Osteocyte (in vitro differentiated cells): Measurements from ENCODE around the gene ANGPT4. TPM values are rescaled to one million over a fixed set of nuclear protein-coding genes. Genes with fewer than 3 reads are reported as not detected.

Experiments used
- DNase-seq: peaks from one replicate; pipeline ENCODE4 v3.0.0; 2021; ENCODE audit warnings: mixed read lengths; ENCODE audit not compliant: unreplicated experiment; ENCODE audit errors: extremely low spot score
- H3K27ac Mint-ChIP-seq: one replicate; pipeline ENCODE4 v1.8.0; 2021; ENCODE audit warnings: mild to moderate bottlenecking, mixed read lengths; ENCODE audit not compliant: unreplicated experiment
- H3K27me3 Mint-ChIP-seq: one replicate; pipeline ENCODE4 v1.8.0; 2021; ENCODE audit warnings: mixed read lengths; ENCODE audit not compliant: unreplicated experiment
- H3K36me3 Mint-ChIP-seq: one replicate; pipeline ENCODE4 v1.8.0; 2021; ENCODE audit warnings: mixed read lengths; ENCODE audit not compliant: unreplicated experiment
- H3K4me1 Mint-ChIP-seq: one replicate; pipeline ENCODE4 v1.8.0; 2021; ENCODE audit warnings: mixed read lengths; ENCODE audit not compliant: unreplicated experiment
- H3K4me3 Mint-ChIP-seq: one replicate; pipeline ENCODE4 v1.8.0; 2021; ENCODE audit warnings: mild to moderate bottlenecking, moderate library complexity, mixed read lengths; ENCODE audit not compliant: unreplicated experiment
- H3K9me3 Mint-ChIP-seq: one replicate; pipeline ENCODE4 v1.8.0; 2021; ENCODE audit warnings: mixed read lengths; ENCODE audit not compliant: unreplicated experiment
- CTCF ChIP-seq: fragments of 200-600 bp; sonication (generic); IDR thresholded peaks from 2 replicates; pipeline ENCODE4 v1.5.0; 2021; ENCODE audit warnings: antibody characterized with exemption, mild to moderate bottlenecking, moderate library complexity
- total RNA-seq: library from RNA; stranded (reverse); gene quantifications from 2 replicates; pipeline ENCODE4 v1.2.1, GENCODE V29; 2021

Gene ANGPT4
- total RNA-seq, 1 donor from 2014 or later, result not detected

GRCh38 chr20:821046-821730 is 94.9 kb downstream of the ANGPT4 start:
- Mint-ChIP-seq H3K36me3 (no peaks in the 10 kb centered on the region), H3K27ac (no peak overlapping the region), H3K4me3 (no peak overlapping the region), H3K4me1 (peaks cover 2% of the 10 kb centered on the region), H3K27me3 (peaks cover 3% of the 10 kb centered on the region), H3K9me3 (no peaks in the 10 kb centered on the region)
- TF ChIP-seq CTCF, result no peak
- no peak for DNase-seq

- Mint-ChIP-seq H3K4me1 (peaks cover 2% of the 10 kb centered on the region), H3K27me3 (peaks cover 3% of the 10 kb centered on the region), H3K9me3 (no peaks in the 10 kb centered on the region), H3K4me3 (no peak overlapping the region), H3K36me3 (no peaks in the 10 kb centered on the region), H3K27ac (no peak overlapping the region)
- TF ChIP-seq CTCF, result no peak
- no peak for DNase-seq
Measured at GRCh38 chr20:820323-820953, 95.7 kb downstream of the ANGPT4 start.

Other genes with a start within 250 kb of the ANGPT4 start
- gene SCRT2, start 240.5 kb downstream of the ANGPT4 start, total RNA-seq, result not detected in 2 replicates
- gene SLC52A3, start 147.8 kb downstream of the ANGPT4 start, total RNA-seq, result not detected in 2 replicates
- 2.6 and 2.7 TPM in 2 replicates for gene FAM110A, start 82.6 kb downstream of the ANGPT4 start, total RNA-seq
- gene RSPO4, start 86.0 kb upstream of the ANGPT4 start, total RNA-seq, result not detected in 2 replicates
- gene PSMF1, start 202.3 kb upstream of the ANGPT4 start, total RNA-seq, result 129 and 144 TPM in 2 replicates